ENCODE data around the gene MLLT3.

GRCh38 chr9:20333991-20334390, 288.3 kb downstream of the MLLT3 start:
- TF ChIP-seq, protein P1, sequence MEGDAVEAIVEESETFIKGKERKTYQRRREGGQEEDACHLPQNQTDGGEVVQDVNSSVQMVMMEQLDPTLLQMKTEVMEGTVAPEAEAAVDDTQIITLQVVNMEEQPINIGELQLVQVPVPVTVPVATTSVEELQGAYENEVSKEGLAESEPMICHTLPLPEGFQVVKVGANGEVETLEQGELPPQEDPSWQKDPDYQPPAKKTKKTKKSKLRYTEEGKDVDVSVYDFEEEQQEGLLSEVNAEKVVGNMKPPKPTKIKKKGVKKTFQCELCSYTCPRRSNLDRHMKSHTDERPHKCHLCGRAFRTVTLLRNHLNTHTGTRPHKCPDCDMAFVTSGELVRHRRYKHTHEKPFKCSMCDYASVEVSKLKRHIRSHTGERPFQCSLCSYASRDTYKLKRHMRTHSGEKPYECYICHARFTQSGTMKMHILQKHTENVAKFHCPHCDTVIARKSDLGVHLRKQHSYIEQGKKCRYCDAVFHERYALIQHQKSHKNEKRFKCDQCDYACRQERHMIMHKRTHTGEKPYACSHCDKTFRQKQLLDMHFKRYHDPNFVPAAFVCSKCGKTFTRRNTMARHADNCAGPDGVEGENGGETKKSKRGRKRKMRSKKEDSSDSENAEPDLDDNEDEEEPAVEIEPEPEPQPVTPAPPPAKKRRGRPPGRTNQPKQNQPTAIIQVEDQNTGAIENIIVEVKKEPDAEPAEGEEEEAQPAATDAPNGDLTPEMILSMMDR (conservative IDR thresholded peaks at IDR 0.05; ENCODE audit: low read length), result no peak
- no peak for TF ChIP-seq EZH2phosphoT487 (IDR thresholded peaks at IDR 0.05; ENCODE audit: borderline replicate concordance)

Measured in Loucy (cell line).